ENCODE results near the gene KIAA1328. TPM values are rescaled to one million over a fixed set of nuclear protein-coding genes. Genes with fewer than 3 reads are reported as not detected.
A peak's percentile ranks its signal among the peaks of the same experiment; 100 is the strongest.

Gene KIAA1328
- total RNA-seq, 6 donors from 2014 or later = 10.6 to 66.0 (median 28.8) TPM

GRCh38 chr18:36885981-36886380 lies 57.1 kb downstream of the KIAA1328 start:
- H3K27ac ChIP-seq = no peak overlapping the region
- no peaks in the 10 kb centered on the region for H3K27me3 ChIP-seq
- DNase-seq (no peak), ATAC-seq (ENCODE audit: low FRiP score in 2 of 2) (no peak)
- H3K4me1 ChIP-seq = peaks cover 0 to 8% (median 7%) of the 10 kb centered on the region in 4 donors
- no peak overlapping the region for H3K4me3 ChIP-seq
- WGBS, 2 donors = 73% methylated on average over 2 of the region's 2 CpGs
- TF ChIP-seq EP300 (IDR thresholded peaks at IDR 0.05) (no peak), POLR2AphosphoS5 (IDR thresholded peaks at IDR 0.05) (no peak), POLR2A (IDR thresholded peaks at IDR 0.05) (no peak)
- TF ChIP-seq, protein P1, sequence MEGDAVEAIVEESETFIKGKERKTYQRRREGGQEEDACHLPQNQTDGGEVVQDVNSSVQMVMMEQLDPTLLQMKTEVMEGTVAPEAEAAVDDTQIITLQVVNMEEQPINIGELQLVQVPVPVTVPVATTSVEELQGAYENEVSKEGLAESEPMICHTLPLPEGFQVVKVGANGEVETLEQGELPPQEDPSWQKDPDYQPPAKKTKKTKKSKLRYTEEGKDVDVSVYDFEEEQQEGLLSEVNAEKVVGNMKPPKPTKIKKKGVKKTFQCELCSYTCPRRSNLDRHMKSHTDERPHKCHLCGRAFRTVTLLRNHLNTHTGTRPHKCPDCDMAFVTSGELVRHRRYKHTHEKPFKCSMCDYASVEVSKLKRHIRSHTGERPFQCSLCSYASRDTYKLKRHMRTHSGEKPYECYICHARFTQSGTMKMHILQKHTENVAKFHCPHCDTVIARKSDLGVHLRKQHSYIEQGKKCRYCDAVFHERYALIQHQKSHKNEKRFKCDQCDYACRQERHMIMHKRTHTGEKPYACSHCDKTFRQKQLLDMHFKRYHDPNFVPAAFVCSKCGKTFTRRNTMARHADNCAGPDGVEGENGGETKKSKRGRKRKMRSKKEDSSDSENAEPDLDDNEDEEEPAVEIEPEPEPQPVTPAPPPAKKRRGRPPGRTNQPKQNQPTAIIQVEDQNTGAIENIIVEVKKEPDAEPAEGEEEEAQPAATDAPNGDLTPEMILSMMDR (IDR thresholded peaks at IDR 0.05) = no peak
- H3K9me3 ChIP-seq = no peaks in the 10 kb centered on the region
- no peaks in the 10 kb centered on the region for H3K36me3 ChIP-seq

DNA sequence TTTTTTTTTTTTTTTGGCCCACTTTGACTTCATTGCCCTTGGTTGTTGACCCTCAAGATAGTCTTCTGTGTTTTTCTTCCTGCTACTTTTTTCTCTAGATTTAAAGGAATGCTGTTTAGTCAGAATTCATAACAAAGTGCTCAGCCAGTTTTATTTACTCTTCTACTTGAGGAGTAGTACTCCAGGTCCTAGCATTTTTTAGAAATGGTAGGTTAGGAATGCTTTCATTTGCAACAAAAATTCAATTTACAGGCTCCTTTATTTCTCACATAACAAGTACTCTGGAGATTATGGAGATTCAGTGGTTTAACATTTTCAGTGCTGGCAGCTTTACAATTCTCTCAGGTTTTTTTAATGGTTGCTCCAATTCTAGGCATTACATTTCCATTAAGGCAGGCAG lies 58.2 kb downstream of the KIAA1328 start:
- Histone ChIP-seq H3K9me3 (no peaks in the 10 kb centered on the region), H3K4me3 (no peak overlapping the region), H3K27ac (peak overlapping the region in 3 of 4 donors; percentile 41 to 63 (median 53)), H3K4me1 (peaks cover 0 to 8% (median 7%) of the 10 kb centered on the region in 4 donors), H3K36me3 (no peaks in the 10 kb centered on the region), H3K27me3 (no peaks in the 10 kb centered on the region)
- DNase-seq = no peak
- TF ChIP-seq EP300 (IDR thresholded peaks at IDR 0.05) (no peak), POLR2AphosphoS5 (IDR thresholded peaks at IDR 0.05) (no peak), POLR2A (IDR thresholded peaks at IDR 0.05) (no peak)
- TF ChIP-seq, protein P1 (IDR thresholded peaks at IDR 0.05) = no peak
- ATAC-seq (ENCODE audit: low FRiP score in 2 of 2) = peak in 1 of 2 donors; percentile 65

DNA sequence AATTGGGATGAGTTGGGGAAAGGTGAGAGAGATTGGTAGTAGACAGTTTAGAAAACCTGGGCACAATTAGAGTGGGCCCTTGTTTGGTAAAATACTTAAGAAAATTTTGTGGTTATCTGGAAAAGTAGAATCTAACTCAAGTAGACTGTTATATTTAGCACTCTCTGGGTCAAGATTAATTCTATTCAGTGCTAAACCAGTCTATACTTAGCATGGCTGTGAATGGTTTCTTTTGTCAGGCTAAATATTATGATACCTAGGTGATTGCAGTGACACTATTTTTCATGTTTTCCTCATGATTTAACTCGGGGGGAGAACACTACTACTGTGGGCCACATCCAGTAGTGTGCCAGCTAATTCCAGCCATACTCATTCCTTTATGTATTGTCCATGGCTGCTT lies 58.9 kb downstream of the KIAA1328 start:
- Histone ChIP-seq H3K27me3 (no peaks in the 10 kb centered on the region), H3K9me3 (no peaks in the 10 kb centered on the region), H3K27ac (peak overlapping the region in 3 of 4 donors; percentile 41 to 63 (median 53)), H3K4me3 (no peak overlapping the region), H3K36me3 (no peaks in the 10 kb centered on the region), H3K4me1 (peaks cover 0 to 8% (median 7%) of the 10 kb centered on the region in 4 donors)
- DNase-seq = no peak
- TF ChIP-seq POLR2A (IDR thresholded peaks at IDR 0.05) (no peak), EP300 (IDR thresholded peaks at IDR 0.05) (no peak), POLR2AphosphoS5 (IDR thresholded peaks at IDR 0.05) (no peak)
- TF ChIP-seq, protein P1 (IDR thresholded peaks at IDR 0.05) = no peak
- 67 to 75% methylated on average over 1 of the region's 1 CpG for WGBS, 2 donors
- ATAC-seq (ENCODE audit: low FRiP score in 2 of 2) = peak in 1 of 2 donors; percentile 62

GRCh38 chr18:36888778-36889177 lies 59.9 kb downstream of the KIAA1328 start:
- no peaks in the 10 kb centered on the region for H3K27me3 ChIP-seq
- ATAC-seq (ENCODE audit: low FRiP score in 2 of 2) (no peak), DNase-seq (no peak)
- H3K27ac ChIP-seq = no peak overlapping the region
- no peaks in the 10 kb centered on the region for H3K36me3 ChIP-seq
- peaks cover 0 to 8% (median 7%) of the 10 kb centered on the region in 4 donors for H3K4me1 ChIP-seq
- H3K4me3 ChIP-seq = no peak overlapping the region
- TF ChIP-seq, protein P1 (IDR thresholded peaks at IDR 0.05) = no peak
- TF ChIP-seq POLR2AphosphoS5 (IDR thresholded peaks at IDR 0.05) (no peak), EP300 (IDR thresholded peaks at IDR 0.05) (no peak), POLR2A (IDR thresholded peaks at IDR 0.05) (no peak)
- H3K9me3 ChIP-seq = no peaks in the 10 kb centered on the region

DNA sequence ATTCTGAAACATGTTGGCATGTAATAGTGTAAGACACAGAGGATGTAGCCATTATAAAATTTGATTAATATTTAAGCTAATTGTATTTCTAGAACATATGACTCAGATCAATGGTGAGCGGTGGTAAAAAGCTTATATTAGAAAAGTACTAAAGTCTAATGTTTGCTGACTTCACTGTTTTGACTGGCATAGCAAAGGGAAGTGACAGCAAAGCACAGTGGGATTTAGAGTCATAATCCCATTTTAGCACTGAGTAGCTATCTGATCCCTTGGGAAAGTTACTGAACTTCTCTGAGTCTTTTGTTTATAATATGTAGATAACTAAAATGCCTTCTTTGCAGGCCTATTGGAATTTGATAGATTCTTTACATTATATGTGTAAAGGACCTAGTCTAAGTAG lies 60.4 kb downstream of the KIAA1328 start:
- ATAC-seq (ENCODE audit: low FRiP score in 2 of 2) = no peak
- no peak overlapping the region for H3K27ac ChIP-seq
- H3K36me3 ChIP-seq = no peaks in the 10 kb centered on the region
- H3K27me3 ChIP-seq = no peaks in the 10 kb centered on the region
- no peak for DNase-seq
- TF ChIP-seq EP300 (IDR thresholded peaks at IDR 0.05) (no peak), POLR2AphosphoS5 (IDR thresholded peaks at IDR 0.05) (no peak), POLR2A (IDR thresholded peaks at IDR 0.05) (no peak)
- TF ChIP-seq, protein P1 (IDR thresholded peaks at IDR 0.05) = no peak
- no peak overlapping the region for H3K4me3 ChIP-seq
- 71 to 85% methylated on average over 1 of the region's 1 CpG for WGBS, 2 donors
- H3K9me3 ChIP-seq = no peaks in the 10 kb centered on the region
- H3K4me1 ChIP-seq = peaks cover 0 to 8% (median 7%) of the 10 kb centered on the region in 4 donors

All from upper lobe of left lung (tissue), 6 donors.